ENCODE measurements around the gene CCDC86.

CCDC86 gene

GRCh38 chr11:60899046-60899936, 57.4 kb downstream of the CCDC86 start:
- no peak for DNase-seq

GRCh38 chr11:60899977-60900376, 58.1 kb downstream of the CCDC86 start:
- no peak for DNase-seq

Data from activated effector memory CD4-positive, alpha-beta T cell treated with anti-CD3 and anti-CD28 coated beads, Interleukin-2, amount 50 U/mL, for 16 hours (primary cell).